8988T (cell line): ENCODE results near the gene USP4.
"Not testable (repeated sequence)": the region's sequence is repeated elsewhere in the genome, so short reads cannot be mapped to it uniquely, and the experiment has no call there.

Experiments used
- DNase-seq: peaks from one replicate; pipeline ENCODE4 v3.0.0; 2011

The USP4 gene

GRCh38 chr3:49240091-49240490 lies 99.8 kb downstream of the USP4 start:
- DNase-seq = not testable (repeated sequence)

DNA sequence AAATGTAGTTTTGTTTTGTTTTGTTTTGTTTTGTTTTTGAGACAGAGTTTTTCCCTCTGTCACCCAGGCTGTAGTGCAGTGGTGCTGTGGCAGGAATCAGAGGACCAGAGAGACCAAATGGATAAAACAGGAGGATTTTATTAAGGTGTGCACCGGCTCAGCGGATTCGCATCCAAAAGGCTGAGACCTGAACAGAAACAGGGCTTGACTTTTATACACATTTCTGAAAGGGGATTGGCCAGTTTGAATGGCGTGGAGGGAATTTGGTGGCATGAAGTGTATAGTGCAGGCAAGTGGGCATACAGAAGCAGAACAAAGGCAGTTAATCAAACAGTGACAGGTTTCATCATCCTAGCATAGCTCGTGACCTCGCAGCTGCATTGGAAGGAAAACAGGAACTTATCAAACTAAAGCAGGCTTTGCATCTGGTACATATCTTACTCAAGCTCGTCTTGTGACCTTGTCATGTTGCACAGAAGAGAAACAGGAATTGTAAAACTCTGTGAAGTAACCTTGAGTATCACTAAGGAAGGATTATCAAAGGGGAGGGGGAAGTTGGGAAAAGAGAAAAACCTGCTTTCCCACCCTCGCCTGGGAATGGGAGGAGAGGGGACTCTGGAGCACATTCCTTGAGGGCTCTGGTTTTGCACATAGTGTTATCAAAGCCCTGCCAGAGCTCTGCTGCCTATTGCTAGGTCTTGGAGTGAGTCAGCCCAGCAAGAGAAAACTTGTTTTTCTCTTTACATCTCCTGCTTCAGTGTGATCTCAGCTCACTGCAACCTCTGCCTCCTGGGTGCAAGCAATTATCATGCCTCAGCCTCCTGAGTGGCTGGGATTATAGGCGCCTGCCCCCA lies 101.4 kb downstream of the USP4 start:
- DNase-seq = no peak

DNA sequence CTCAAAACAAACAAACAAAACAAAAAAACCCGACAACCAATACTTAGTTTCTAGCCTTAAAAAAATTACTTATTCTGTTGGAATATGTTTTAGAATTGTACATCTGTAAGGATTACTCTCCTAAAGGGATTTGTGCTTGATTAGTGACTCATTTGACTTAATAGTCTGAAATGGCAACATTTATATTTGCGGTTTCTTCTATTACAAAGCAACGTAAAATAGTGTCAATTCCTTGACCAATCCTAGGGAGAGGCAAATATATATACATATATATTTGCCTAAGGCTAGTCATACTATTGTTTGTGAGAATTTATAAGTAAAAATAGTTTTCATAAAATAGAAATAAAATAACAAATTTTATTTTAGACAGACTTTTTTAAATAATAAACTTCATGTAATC lies 102.5 kb downstream of the USP4 start:
- no peak for DNase-seq

DNA sequence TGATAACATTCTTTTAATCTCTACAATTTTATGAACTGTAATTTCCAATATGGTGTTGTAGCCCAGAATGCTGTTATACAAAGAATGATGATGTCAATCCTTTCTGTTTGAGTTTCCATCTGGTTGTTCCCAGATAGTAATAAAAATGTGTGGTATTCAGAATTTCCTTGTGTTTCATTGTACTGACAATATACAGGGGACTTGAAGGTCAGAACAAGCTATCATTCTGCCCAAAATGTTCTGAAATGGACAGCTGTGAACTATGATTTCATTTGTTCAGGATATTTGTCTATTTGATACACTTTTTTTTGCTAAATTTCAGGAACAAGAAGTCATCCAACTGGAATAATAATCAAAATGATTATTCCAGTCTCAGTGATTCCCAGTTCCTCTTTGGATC lies 103.6 kb downstream of the USP4 start:
- no peak for DNase-seq

- DNase-seq = not testable (repeated sequence)
Measured at GRCh38 chr3:49228817-49229216, 111.0 kb downstream of the USP4 start.
